Nephron progenitor cell (in vitro differentiated cells): ENCODE data around the gene CARD8.

Experiments
- DNase-seq: peaks from one replicate; pipeline ENCODE4 v3.0.0; 2021
- H3K27ac Mint-ChIP-seq: 2 replicates; pipeline ENCODE4 v1.8.0; 2021; ENCODE audit warnings: mild to moderate bottlenecking, moderate library complexity, mixed read lengths
- H3K27me3 Mint-ChIP-seq: 2 replicates; pipeline ENCODE4 v1.8.0; 2021; ENCODE audit warnings: mild to moderate bottlenecking, low read depth, mixed read lengths; ENCODE audit not compliant: poor library complexity
- H3K36me3 Mint-ChIP-seq: 2 replicates; pipeline ENCODE4 v1.8.0; 2021; ENCODE audit warnings: low read depth, mixed read lengths
- H3K4me1 Mint-ChIP-seq: 2 replicates; pipeline ENCODE4 v1.8.0; 2021; ENCODE audit warnings: mixed read lengths
- H3K4me3 Mint-ChIP-seq: 2 replicates; pipeline ENCODE4 v1.8.0; 2021; ENCODE audit warnings: mild to moderate bottlenecking, moderate library complexity, mixed read lengths
- H3K9me3 Mint-ChIP-seq: 2 replicates; pipeline ENCODE4 v1.8.0; 2021; ENCODE audit warnings: mild to moderate bottlenecking, moderate library complexity, mixed read lengths
- CTCF ChIP-seq: fragments of 200-600 bp; sonication (generic); IDR thresholded peaks from 2 replicates; pipeline ENCODE4 v1.5.0; 2021; ENCODE audit warnings: antibody characterized with exemption

The CARD8 gene

GRCh38 chr19:48255376-48256303 is at the start of gene CARD8:
Gene CARD8 (minus strand): TSS chr19:48255912. CDS start chr19:48241020, 14,892 bp downstream.
- H3K36me3 Mint-ChIP-seq = peaks cover 41% of the 10 kb centered on the region
- DNase-seq = peak; percentile 66
- H3K27ac Mint-ChIP-seq = peak within 1 kb of the TSS; percentile 98
- TF ChIP-seq CTCF = no peak
- peak within 1 kb of the TSS; percentile 99 for H3K4me3 Mint-ChIP-seq
- peaks cover 51% of the 10 kb centered on the region for H3K4me1 Mint-ChIP-seq
- H3K9me3 Mint-ChIP-seq = peaks cover 25% of the 10 kb centered on the region
- peaks cover 6% of the 10 kb centered on the region for H3K27me3 Mint-ChIP-seq

- TF ChIP-seq CTCF = no peak
- no peaks in the 10 kb centered on the region for H3K9me3 Mint-ChIP-seq
- H3K36me3 Mint-ChIP-seq = no peaks in the 10 kb centered on the region
- no peak overlapping the region for H3K4me3 Mint-ChIP-seq
- H3K27ac Mint-ChIP-seq = no peak overlapping the region
- peaks cover 7% of the 10 kb centered on the region for H3K4me1 Mint-ChIP-seq
- peaks cover 4% of the 10 kb centered on the region for H3K27me3 Mint-ChIP-seq
- DNase-seq = no peak
Observed at GRCh38 chr19:48303866-48304265, 48.2 kb upstream of the CARD8 start.

GRCh38 chr19:48303367-48303766 is 47.7 kb upstream of the CARD8 start:
- no peak for DNase-seq
- Mint-ChIP-seq H3K9me3 (no peaks in the 10 kb centered on the region), H3K27ac (no peak overlapping the region), H3K36me3 (no peaks in the 10 kb centered on the region), H3K4me3 (no peak overlapping the region), H3K4me1 (peaks cover 7% of the 10 kb centered on the region), H3K27me3 (peaks cover 4% of the 10 kb centered on the region)
- no peak for TF ChIP-seq CTCF

- Mint-ChIP-seq H3K9me3 (no peaks in the 10 kb centered on the region), H3K36me3 (no peaks in the 10 kb centered on the region), H3K4me1 (peaks cover 7% of the 10 kb centered on the region), H3K27ac (no peak overlapping the region), H3K4me3 (no peak overlapping the region), H3K27me3 (peaks cover 4% of the 10 kb centered on the region)
- TF ChIP-seq CTCF = no peak
- DNase-seq = no peak
Observed at GRCh38 chr19:48302600-48302959, 46.9 kb upstream of the CARD8 start.

- Mint-ChIP-seq H3K4me1 (peaks cover 7% of the 10 kb centered on the region), H3K9me3 (no peaks in the 10 kb centered on the region)
- no peak for TF ChIP-seq CTCF
Observed at GRCh38 chr19:48301886-48302599, 46.3 kb upstream of the CARD8 start.

More at GRCh38 chr19:48301886-48302599, 46.3 kb upstream of the CARD8 start:
- no peak overlapping the region for H3K4me3 Mint-ChIP-seq
- H3K36me3 Mint-ChIP-seq = no peaks in the 10 kb centered on the region
- peaks cover 4% of the 10 kb centered on the region for H3K27me3 Mint-ChIP-seq
- DNase-seq = no peak
- no peak overlapping the region for H3K27ac Mint-ChIP-seq
